Activated T-helper 17 cell treated with anti-CD3 and anti-CD28 coated beads, Interleukin-2, amount 50 U/mL, for 72 hours (primary cell): ENCODE data around the gene FBXW8. TPM values are rescaled to one million over a fixed set of nuclear protein-coding genes. Genes with fewer than 3 reads are reported as not detected.
A peak's percentile ranks its signal among the peaks of the same experiment; 100 is the strongest.

Source experiments
- ATAC-seq: fragments of 150-1000 bp; cut with Tn5 transposase; replicated peaks from 2 replicates; pipeline ENCODE4 v1.10.0; 2021; ENCODE audit warnings: mild to moderate bottlenecking, moderate library complexity
- H3K27ac Mint-ChIP-seq: one replicate; pipeline ENCODE4 v1.8.0; 2022; ENCODE audit warnings: mixed read lengths
- H3K27me3 Mint-ChIP-seq: one replicate; pipeline ENCODE4 v1.8.0; 2022; ENCODE audit warnings: mixed read lengths
- H3K36me3 Mint-ChIP-seq: one replicate; pipeline ENCODE4 v1.8.0; 2022; ENCODE audit warnings: low read depth, mild to moderate bottlenecking, mixed read lengths
- H3K4me1 Mint-ChIP-seq: one replicate; pipeline ENCODE4 v1.8.0; 2022; ENCODE audit warnings: mixed read lengths
- H3K4me3 Mint-ChIP-seq: one replicate; pipeline ENCODE4 v1.8.0; 2022; ENCODE audit warnings: mild to moderate bottlenecking, mixed read lengths
- H3K9me3 Mint-ChIP-seq: one replicate; pipeline ENCODE4 v1.8.0; 2022; ENCODE audit warnings: mixed read lengths
- total RNA-seq, 2 donors: library from RNA; stranded (reverse); gene quantifications; one replicate each; pipeline ENCODE4 v1.2.3, GENCODE V29; 2022

Gene FBXW8
- total RNA-seq, 2 donors from 2014 or later, result 2.4 to 8.8 TPM

DNA sequence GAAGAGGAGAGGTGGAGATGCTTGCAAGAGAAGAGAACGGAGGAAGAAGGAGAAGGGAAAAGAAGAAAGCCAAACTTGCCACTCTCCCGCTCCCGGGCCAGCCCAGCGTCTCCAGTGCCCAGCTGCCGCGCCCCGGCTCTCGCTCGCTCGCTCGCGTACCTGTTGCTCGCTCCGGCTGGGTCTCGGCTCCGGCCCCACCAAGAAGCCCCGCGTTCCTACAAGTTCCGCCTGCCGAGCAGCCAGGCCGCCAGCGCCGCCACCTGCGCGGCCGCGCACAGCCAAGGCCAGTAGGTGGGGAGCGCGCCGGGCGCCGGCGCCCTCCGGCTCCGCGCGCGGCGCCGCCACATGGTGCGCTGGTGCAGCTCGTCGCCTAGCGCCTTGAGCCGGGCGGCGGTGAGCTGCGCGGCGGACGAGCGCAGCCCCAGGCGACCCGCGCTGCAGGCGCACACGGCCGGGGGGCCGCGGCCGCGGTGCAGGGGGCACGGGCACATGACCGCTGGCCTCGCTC is 29.9 kb upstream of the FBXW8 start:
- H3K9me3 Mint-ChIP-seq, result no peaks in the 10 kb centered on the region
- H3K4me3 Mint-ChIP-seq, result peak overlapping the region; percentile 68
- peak; percentile 58 for ATAC-seq
- no peak overlapping the region for H3K27ac Mint-ChIP-seq
- H3K4me1 Mint-ChIP-seq, result peaks cover 24% of the 10 kb centered on the region
- H3K27me3 Mint-ChIP-seq, result peaks cover 63% of the 10 kb centered on the region
- no peaks in the 10 kb centered on the region for H3K36me3 Mint-ChIP-seq

DNA sequence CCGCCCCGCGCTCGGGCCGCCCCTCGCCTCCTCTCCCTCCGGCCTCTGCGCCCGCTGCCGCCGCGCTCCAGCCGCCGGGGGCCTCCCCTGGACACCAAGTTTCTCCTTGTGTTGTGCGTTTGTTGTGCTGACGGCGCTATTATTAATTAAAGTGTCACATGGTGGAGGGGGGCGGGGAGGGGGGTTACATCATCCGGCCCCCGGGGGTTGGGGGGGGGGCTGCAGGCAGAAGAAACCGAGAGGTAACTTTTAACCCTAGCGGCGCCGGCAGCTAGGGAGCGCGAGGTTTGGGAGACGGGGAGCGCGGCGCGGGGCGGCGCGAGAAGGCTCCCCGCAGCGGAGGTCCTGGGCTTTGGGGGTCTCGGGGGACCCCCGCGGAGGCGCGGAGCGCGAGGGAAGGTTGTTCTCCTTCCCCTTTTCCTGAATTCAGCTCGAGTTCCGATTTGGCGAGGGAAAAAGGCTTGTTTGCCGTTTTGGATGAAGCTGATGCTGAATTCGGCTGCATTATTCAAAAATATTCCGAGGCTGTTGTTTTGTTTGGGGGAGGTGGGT is 29.3 kb upstream of the FBXW8 start, which contains the start of gene HRK:
HRK (minus strand) TSS at position 117 of the 552 bp plus-strand sequence. CDS start 134 bp downstream, outside the sequence.
- peak within 1 kb of the TSS; percentile 68 for H3K4me3 Mint-ChIP-seq
- peaks cover 62% of the 10 kb centered on the region for H3K27me3 Mint-ChIP-seq
- no peaks in the 10 kb centered on the region for H3K36me3 Mint-ChIP-seq
- no peak within 1 kb of the TSS for H3K27ac Mint-ChIP-seq
- ATAC-seq, result no peak
- H3K9me3 Mint-ChIP-seq, result no peaks in the 10 kb centered on the region
- H3K4me1 Mint-ChIP-seq, result peaks cover 24% of the 10 kb centered on the region

- Mint-ChIP-seq H3K9me3 (no peaks in the 10 kb centered on the region), H3K4me3 (peak overlapping the region; percentile 48), H3K36me3 (no peaks in the 10 kb centered on the region), H3K4me1 (peaks cover 24% of the 10 kb centered on the region), H3K27ac (no peak overlapping the region), H3K27me3 (peaks cover 56% of the 10 kb centered on the region)
- ATAC-seq, result no peak
Measured at GRCh38 chr12:116881877-116882507, 28.8 kb upstream of the FBXW8 start.

DNA sequence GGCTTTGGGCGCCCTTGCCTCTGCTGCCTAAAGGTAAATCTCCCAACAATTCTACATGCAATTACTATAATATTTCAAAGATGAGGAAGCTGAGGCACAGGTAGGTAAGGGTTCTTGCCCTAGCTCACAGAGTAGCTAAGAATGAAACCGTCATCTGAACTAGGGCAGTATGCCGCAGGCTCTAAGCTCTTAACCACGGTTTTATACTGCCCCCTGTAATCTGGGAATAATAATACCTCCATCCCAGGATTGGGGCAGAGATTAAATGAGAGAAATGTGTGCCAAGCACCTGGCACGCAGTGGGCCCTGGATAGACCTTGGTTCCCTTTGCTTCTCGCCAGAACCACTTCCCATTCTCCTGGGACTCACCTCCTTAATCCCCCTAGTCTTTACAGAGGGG is 28.0 kb upstream of the FBXW8 start:
- no peak for ATAC-seq
- Mint-ChIP-seq H3K27me3 (peaks cover 51% of the 10 kb centered on the region), H3K4me1 (peaks cover 24% of the 10 kb centered on the region), H3K9me3 (no peaks in the 10 kb centered on the region), H3K4me3 (peak overlapping the region; percentile 48), H3K27ac (no peak overlapping the region), H3K36me3 (no peaks in the 10 kb centered on the region)

- ATAC-seq, result no peak
- Mint-ChIP-seq H3K27ac (no peak overlapping the region), H3K4me1 (peaks cover 16% of the 10 kb centered on the region), H3K9me3 (no peaks in the 10 kb centered on the region), H3K4me3 (no peak overlapping the region), H3K36me3 (no peaks in the 10 kb centered on the region), H3K27me3 (peaks cover 37% of the 10 kb centered on the region)
Measured at GRCh38 chr12:116884871-116885270, 25.9 kb upstream of the FBXW8 start.

DNA sequence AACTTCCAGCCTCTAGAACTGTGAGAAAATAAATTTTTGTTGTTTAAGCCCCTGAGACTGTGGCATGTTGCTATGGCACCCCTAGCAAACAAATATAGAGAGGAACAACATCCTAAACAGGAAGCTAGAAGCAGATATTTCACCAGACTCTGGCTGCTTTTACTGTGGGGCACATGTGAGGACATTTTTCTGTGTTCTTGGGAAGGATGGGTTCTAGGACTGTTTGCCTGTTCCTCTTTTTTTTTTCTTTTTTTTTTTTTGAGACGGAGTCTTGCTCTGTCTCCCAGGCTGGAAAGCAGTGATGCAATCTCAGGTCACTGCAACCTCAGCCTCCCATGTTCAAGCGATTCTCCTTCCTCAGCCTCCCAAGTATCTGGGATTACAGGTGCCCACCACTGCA is 25.3 kb upstream of the FBXW8 start:
- ATAC-seq, result no peak
- H3K4me1 Mint-ChIP-seq, result peaks cover 10% of the 10 kb centered on the region
- no peaks in the 10 kb centered on the region for H3K9me3 Mint-ChIP-seq
- no peak overlapping the region for H3K4me3 Mint-ChIP-seq
- H3K27ac Mint-ChIP-seq, result no peak overlapping the region
- peaks cover 31% of the 10 kb centered on the region for H3K27me3 Mint-ChIP-seq
- no peaks in the 10 kb centered on the region for H3K36me3 Mint-ChIP-seq

- peaks cover 4% of the 10 kb centered on the region for H3K4me1 Mint-ChIP-seq
- H3K27me3 Mint-ChIP-seq, result peaks cover 21% of the 10 kb centered on the region
- no peak overlapping the region for H3K4me3 Mint-ChIP-seq
- H3K9me3 Mint-ChIP-seq, result no peaks in the 10 kb centered on the region
- H3K27ac Mint-ChIP-seq, result no peak overlapping the region
- no peak for ATAC-seq
- H3K36me3 Mint-ChIP-seq, result no peaks in the 10 kb centered on the region
Measured at GRCh38 chr12:116887244-116887643, 23.5 kb upstream of the FBXW8 start.

- Mint-ChIP-seq H3K4me1 (no peaks in the 10 kb centered on the region), H3K4me3 (no peak overlapping the region), H3K36me3 (no peaks in the 10 kb centered on the region), H3K9me3 (no peaks in the 10 kb centered on the region), H3K27me3 (peaks cover 15% of the 10 kb centered on the region), H3K27ac (no peak overlapping the region)
- ATAC-seq, result no peak
Measured at GRCh38 chr12:116887897-116888296, 22.9 kb upstream of the FBXW8 start.

DNA sequence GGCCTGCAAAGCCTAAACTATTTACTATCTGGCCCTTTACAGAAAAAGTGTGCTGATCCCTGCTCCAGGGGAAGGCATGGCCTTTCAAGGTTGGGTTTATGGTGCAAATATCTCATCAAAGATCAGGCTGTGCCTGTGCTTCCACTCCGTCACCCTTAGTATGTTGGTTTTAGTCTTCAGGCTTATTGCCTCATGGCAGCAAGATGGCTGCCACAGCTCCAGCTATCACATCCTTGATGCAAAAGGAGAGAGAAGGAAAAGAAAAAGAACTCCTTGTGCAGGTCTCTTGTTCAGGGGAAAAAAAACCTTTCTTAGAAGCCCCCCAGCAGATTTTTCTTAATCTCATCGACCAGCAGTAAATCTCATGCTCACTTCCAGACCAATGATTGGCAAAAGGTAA is 20.4 kb upstream of the FBXW8 start:
- no peak overlapping the region for H3K4me3 Mint-ChIP-seq
- no peak overlapping the region for H3K27ac Mint-ChIP-seq
- H3K36me3 Mint-ChIP-seq, result no peaks in the 10 kb centered on the region
- H3K27me3 Mint-ChIP-seq, result no peaks in the 10 kb centered on the region
- H3K9me3 Mint-ChIP-seq, result no peaks in the 10 kb centered on the region
- no peaks in the 10 kb centered on the region for H3K4me1 Mint-ChIP-seq
- no peak for ATAC-seq

GRCh38 chr12:116891019-116891418 is 19.7 kb upstream of the FBXW8 start:
- no peaks in the 10 kb centered on the region for H3K36me3 Mint-ChIP-seq
- no peaks in the 10 kb centered on the region for H3K27me3 Mint-ChIP-seq
- no peak overlapping the region for H3K27ac Mint-ChIP-seq
- H3K4me3 Mint-ChIP-seq, result no peak overlapping the region
- no peaks in the 10 kb centered on the region for H3K4me1 Mint-ChIP-seq
- no peak for ATAC-seq
- H3K9me3 Mint-ChIP-seq, result no peaks in the 10 kb centered on the region

DNA sequence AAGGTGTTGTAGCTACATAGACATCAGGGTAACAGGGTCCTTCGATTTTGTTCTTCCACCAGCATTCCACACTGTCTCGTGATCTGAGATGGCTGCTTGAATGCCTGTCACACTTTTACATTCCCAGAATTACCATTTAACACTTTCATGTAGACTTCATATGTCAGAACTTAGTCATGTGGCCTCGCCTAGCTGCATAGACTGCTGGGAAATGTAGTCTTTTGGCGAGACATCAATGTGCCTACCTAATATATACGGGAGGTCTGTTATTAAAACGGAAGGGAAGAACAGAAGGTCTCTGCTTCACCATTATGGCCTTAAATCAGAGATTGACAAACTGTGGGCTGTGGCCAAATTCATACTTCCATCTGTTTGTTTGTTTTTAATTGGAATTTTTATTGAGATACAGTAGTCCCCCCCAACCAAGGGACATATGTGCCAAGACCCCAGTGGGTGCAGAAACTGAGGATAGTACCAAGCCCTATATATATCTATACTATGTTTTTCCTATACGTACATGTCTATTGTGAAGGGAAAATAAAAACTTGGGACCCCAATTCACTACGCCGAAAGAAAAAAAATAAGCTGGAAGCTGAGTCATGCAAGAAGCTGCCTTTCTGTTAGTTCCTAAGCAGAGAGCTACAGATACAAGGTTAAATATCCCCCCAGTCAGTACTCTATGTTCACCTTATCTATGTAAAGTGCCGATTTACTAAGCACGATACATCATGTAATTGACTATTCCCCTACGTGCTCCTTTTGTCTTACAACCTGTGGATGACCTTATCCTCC is 18.2 kb upstream of the FBXW8 start:
- H3K4me3 Mint-ChIP-seq, result no peak overlapping the region
- H3K9me3 Mint-ChIP-seq, result no peaks in the 10 kb centered on the region
- ATAC-seq, result no peak
- H3K27ac Mint-ChIP-seq, result no peak overlapping the region
- H3K27me3 Mint-ChIP-seq, result no peaks in the 10 kb centered on the region
- H3K36me3 Mint-ChIP-seq, result no peaks in the 10 kb centered on the region
- no peaks in the 10 kb centered on the region for H3K4me1 Mint-ChIP-seq

GRCh38 chr12:116894913-116895312 is 15.8 kb upstream of the FBXW8 start:
- H3K4me3 Mint-ChIP-seq, result no peak overlapping the region
- no peaks in the 10 kb centered on the region for H3K4me1 Mint-ChIP-seq
- no peaks in the 10 kb centered on the region for H3K9me3 Mint-ChIP-seq
- H3K36me3 Mint-ChIP-seq, result no peaks in the 10 kb centered on the region
- H3K27ac Mint-ChIP-seq, result no peak overlapping the region
- peaks cover 8% of the 10 kb centered on the region for H3K27me3 Mint-ChIP-seq
- no peak for ATAC-seq

DNA sequence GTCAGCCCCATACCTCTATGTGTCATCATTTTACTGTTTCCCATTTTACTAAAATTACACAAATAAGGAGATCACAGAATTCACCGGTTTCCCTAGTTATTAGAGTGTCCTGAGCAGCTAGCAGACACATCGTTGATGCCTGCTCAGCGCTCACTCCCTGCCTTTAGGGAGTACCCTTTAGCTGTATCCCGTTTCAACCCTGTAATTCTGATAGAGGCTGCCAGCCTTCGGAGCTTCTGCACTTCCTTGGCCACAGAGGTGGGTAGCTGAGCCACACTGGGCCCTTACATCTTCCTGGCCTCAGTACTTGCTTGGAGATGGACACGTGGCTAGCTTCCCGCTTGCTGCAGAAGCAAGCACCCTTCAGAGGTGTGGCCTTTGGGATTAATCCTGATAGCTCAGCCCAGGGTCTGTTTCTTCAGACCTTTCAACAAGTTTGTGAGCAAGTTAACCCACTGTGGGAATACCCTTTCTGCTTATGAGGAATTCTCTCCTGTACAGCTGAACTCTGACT is 14.3 kb upstream of the FBXW8 start:
- H3K4me3 Mint-ChIP-seq, result no peak overlapping the region
- H3K9me3 Mint-ChIP-seq, result no peaks in the 10 kb centered on the region
- no peaks in the 10 kb centered on the region for H3K36me3 Mint-ChIP-seq
- H3K27me3 Mint-ChIP-seq, result peaks cover 14% of the 10 kb centered on the region
- ATAC-seq, result no peak
- H3K4me1 Mint-ChIP-seq, result no peaks in the 10 kb centered on the region
- no peak overlapping the region for H3K27ac Mint-ChIP-seq

GRCh38 chr12:116897476-116897875 is 13.3 kb upstream of the FBXW8 start:
- Mint-ChIP-seq H3K27ac (no peak overlapping the region), H3K27me3 (peaks cover 24% of the 10 kb centered on the region), H3K4me1 (no peaks in the 10 kb centered on the region), H3K4me3 (no peak overlapping the region), H3K9me3 (no peaks in the 10 kb centered on the region), H3K36me3 (no peaks in the 10 kb centered on the region)
- no peak for ATAC-seq

- Mint-ChIP-seq H3K9me3 (no peaks in the 10 kb centered on the region), H3K27me3 (peaks cover 27% of the 10 kb centered on the region), H3K4me1 (no peaks in the 10 kb centered on the region), H3K4me3 (no peak overlapping the region), H3K36me3 (no peaks in the 10 kb centered on the region), H3K27ac (no peak overlapping the region)
- ATAC-seq, result no peak
Measured at GRCh38 chr12:116898669-116899068, 12.1 kb upstream of the FBXW8 start.
